Muscle layer of duodenum (tissue), 2 donors: Measurements from ENCODE around the gene ABTB2.

ENCODE experiments used
- H3K27ac ChIP-seq: one replicate; pipeline ENCODE4 v1.7.0; 2013; ENCODE audit warnings: mild to moderate bottlenecking, low read length
- H3K27me3 ChIP-seq: one replicate; pipeline ENCODE4 v1.7.0; 2013; ENCODE audit warnings: low read depth, mild to moderate bottlenecking, control low read depth, low read length
- H3K36me3 ChIP-seq, 2 donors: one replicate each; pipeline ENCODE4 v1.7.0; 2013; ENCODE audit warnings: low read length in 2 of 2, control low read depth in 1 of 2, mild to moderate bottlenecking in 1 of 2; ENCODE audit not compliant: insufficient read depth in 2 of 2, control insufficient read depth in 1 of 2
- H3K4me1 ChIP-seq, 2 donors: one replicate each; pipeline ENCODE4 v1.7.0; 2013; ENCODE audit warnings: low read length in 2 of 2, mild to moderate bottlenecking in 2 of 2, control low read depth in 1 of 2, moderate library complexity in 1 of 2; ENCODE audit not compliant: insufficient read depth in 2 of 2, control insufficient read depth in 1 of 2
- H3K4me3 ChIP-seq, 2 donors: one replicate each; pipeline ENCODE4 v1.7.0; 2013; ENCODE audit warnings: low read length in 2 of 2, low read depth in 1 of 2, mild to moderate bottlenecking in 1 of 2
- H3K9me3 ChIP-seq, 2 donors: one replicate each; pipeline ENCODE4 v1.7.0; 2013; ENCODE audit warnings: low read length in 2 of 2, control low read depth in 1 of 2, mild to moderate bottlenecking in 1 of 2; ENCODE audit not compliant: control insufficient read depth in 1 of 2
- donor health status: healthy.

Gene ABTB2

DNA sequence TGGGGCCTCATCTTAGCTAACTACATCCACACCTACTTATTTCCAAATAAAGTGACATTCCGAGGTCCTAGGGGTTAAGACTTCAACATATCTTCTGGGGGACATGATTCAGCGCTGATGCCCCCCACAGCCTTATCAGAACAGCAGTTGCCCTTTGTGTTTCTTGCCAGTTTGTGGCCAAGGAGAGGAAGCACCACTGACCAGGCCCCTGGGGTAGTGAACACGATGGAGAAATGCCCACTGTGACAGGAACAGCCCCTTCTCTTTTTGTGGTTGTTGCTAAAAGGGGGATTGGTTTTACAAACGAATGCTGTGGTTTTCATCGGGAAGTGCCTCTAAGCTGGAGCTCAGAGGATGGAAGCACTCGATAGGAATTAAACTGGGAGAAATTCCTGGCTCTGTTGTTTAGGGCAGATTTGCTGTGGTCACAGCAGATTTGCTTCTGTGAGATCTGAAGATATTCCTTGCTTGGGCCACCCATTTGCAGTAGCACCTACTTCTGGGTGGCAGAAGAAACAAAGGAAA is 88.8 kb downstream of the ABTB2 start:
- H3K27ac ChIP-seq: no peak overlapping the region
- no peak overlapping the region for H3K4me3 ChIP-seq
- H3K27me3 ChIP-seq: no peaks in the 10 kb centered on the region
- no peaks in the 10 kb centered on the region for H3K36me3 ChIP-seq
- peaks cover 0 to 8% of the 10 kb centered on the region in 2 donors for H3K4me1 ChIP-seq
- no peaks in the 10 kb centered on the region for H3K9me3 ChIP-seq

DNA sequence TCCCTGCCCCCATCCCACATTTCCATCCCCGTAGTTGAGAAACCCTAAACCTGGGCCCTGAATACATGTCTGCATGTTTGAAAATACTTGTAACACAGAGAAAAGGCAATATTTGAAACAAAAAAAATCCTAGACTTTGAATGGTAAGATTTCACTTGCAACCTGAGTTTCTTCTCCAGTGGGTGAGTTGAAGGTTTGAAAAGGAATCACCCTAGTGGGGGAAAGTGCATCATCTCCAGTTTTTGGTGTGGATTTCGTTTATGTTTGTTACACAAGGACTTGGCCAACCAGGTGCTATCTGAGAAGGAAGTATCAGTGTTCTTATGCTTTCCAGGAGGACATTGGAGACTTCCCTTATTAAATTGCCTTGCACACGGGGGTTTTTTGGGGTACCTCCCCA is 90.4 kb downstream of the ABTB2 start:
- H3K9me3 ChIP-seq: no peaks in the 10 kb centered on the region
- no peak overlapping the region for H3K4me3 ChIP-seq
- peaks cover 6 to 23% of the 10 kb centered on the region in 2 donors for H3K4me1 ChIP-seq
- no peak overlapping the region for H3K27ac ChIP-seq
- no peaks in the 10 kb centered on the region for H3K36me3 ChIP-seq
- H3K27me3 ChIP-seq: no peaks in the 10 kb centered on the region

DNA sequence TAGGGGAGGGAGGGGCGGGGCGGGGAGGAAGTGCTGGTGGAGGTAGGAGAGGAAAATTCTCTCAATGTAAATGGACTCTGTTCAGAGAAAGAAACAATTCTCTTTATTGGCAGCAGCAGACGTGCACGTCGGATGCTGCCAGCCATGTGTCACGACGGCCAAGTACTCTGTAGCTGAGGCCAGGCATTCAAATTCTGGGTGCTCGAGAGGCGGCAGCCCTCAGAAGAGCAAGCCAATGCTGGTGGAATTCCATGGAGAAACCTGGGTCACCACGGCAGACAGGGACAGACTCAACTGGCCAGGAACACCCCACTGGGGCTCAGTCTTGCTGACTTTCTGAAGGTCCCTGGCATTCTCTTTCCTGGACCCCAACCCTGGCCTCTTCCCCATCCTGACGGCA is 90.8 kb downstream of the ABTB2 start:
- Histone ChIP-seq H3K4me3 (no peak overlapping the region), H3K9me3 (no peaks in the 10 kb centered on the region), H3K36me3 (no peaks in the 10 kb centered on the region), H3K27me3 (no peaks in the 10 kb centered on the region), H3K4me1 (peaks cover 6 to 23% of the 10 kb centered on the region in 2 donors), H3K27ac (no peak overlapping the region)

DNA sequence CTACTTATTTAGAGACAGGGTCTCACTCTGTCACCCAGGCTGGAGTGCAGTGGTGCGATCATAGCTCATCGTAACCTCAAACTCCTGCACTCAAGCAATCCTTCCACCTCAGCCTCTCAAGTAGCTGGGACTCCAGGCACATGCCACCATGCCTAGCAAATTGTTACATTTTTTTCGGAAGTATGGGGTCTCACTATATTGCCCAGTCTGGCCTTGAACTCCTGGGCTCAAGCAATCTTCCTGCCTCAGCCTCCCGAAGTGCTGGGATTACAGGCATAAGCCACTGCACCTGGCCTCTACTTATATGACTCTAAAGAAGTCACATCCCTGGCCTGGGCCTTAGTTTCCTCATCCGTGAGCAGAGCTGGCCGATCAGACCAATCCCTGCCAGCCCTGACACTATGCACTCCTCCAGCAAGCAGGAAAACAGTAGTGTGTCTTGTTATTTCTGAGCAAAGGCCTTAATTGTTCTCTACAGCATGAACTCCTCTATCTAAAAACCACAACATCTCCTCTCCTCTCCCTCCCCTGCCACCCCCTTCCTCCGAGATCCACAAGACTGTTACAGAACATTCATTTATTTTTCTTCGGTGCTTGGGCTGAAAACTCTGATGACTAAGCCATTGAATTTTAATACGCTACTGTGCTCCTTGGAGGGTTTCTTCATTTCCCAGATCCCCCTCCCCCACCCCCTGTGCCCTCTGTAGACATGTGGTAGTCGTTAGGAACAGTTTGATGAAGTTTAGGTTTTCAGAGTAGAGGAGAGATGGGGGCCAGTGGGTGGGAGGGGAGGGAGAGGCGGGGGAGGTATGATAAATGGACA is 91.5 kb downstream of the ABTB2 start:
- Histone ChIP-seq H3K27ac (no peak overlapping the region), H3K4me1 (peaks cover 6 to 23% of the 10 kb centered on the region in 2 donors), H3K9me3 (no peaks in the 10 kb centered on the region), H3K4me3 (no peak overlapping the region), H3K27me3 (no peaks in the 10 kb centered on the region), H3K36me3 (no peaks in the 10 kb centered on the region)

DNA sequence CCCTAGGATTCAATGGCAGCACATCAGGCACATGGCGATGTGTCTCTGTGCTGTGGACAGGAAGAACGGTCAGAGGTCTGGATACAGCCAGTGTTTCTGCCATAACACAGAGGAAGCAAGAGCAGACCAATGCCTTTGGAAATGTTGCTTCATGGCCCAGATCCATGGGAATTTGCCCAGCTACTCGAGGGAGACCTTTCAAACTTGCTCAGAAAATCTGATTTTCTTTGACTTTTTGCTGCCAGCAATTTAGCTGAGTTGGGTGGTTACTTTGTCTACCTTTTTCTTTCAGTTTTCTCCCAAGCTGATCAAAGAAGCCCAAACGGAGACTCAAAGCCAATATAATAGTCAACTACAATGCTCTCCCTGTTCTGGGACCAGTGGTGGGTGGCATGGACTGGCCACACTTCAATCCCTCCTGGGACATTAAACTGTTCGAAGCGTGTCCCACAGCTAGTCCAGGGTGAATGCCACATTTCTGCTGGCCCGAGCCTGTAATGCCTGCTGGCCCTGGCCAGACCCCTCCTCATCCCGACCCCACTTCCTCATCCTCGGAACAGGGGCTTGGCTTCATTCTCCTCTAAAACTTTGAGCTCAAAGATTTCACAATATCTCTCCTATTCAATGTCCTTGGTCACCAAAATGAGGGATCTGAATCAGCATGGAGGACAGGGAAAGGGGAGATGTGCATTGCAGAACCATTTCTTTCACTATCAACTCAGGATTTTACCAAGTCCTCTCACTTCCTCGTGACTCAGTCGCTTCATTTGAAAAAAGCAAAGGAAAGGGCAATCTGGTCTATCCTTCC is 93.3 kb downstream of the ABTB2 start:
- H3K27ac ChIP-seq: no peak overlapping the region
- H3K4me3 ChIP-seq: no peak overlapping the region
- no peaks in the 10 kb centered on the region for H3K27me3 ChIP-seq
- peaks cover 6 to 23% of the 10 kb centered on the region in 2 donors for H3K4me1 ChIP-seq
- H3K36me3 ChIP-seq: no peaks in the 10 kb centered on the region
- no peaks in the 10 kb centered on the region for H3K9me3 ChIP-seq

DNA sequence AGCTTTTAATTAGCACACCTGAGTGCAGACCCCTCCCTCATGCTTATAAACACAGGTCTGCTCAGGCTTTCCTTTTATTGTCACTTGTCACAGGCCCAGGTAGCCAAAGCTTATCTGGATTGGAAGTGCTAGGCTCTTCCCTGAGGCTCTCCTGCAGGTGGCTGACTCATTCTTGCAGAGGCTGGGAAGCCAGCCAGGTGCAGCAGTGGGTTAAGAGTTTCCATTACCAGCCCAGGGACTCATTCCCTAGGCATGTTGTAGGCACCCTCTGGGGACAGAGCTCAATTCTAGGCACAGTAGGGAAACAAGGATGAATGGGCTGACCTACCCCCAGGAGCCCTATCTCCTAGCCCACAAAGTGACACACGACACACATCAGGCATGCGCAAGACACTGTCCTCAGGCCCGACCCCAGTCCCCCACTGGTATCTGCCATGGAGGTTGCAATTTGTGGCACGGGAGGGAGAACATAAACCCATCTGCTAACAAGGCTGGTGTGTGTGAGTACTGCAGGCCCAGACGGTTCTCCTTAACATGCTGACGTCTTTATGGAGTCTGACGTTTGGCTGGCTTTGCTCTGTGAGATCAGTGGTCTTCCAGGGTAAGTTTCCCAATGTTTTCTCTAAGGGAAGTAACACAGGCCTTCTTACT is 94.2 kb downstream of the ABTB2 start:
- Histone ChIP-seq H3K4me1 (peaks cover 6 to 23% of the 10 kb centered on the region in 2 donors), H3K36me3 (no peaks in the 10 kb centered on the region), H3K4me3 (no peak overlapping the region), H3K9me3 (no peaks in the 10 kb centered on the region), H3K27me3 (no peaks in the 10 kb centered on the region), H3K27ac (no peak overlapping the region)

DNA sequence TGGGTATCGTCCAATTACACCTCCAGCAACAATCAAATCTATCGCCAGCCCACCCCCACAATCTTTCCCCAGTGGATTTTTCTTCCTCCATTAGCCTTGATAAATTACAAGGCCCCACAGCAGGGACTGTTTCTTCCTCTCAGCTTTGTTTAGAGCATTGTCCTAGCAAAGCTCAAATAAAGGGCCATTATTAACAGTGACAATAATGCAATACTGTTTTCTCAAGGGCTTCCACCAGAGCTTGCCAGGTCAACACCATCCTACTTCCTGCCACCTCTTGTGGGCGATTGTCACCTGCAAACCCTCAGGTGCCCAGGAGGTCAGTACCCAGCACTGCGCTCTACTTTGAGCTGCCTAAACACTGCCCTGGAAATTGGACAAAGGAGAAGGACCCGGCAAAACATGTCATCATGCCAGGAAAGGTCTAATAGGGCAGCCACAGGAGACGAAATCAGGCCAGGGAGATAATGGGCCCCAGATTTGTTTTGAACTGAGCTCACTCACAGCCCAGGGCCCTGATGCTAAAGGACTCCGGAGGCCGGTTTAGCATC is 95.2 kb downstream of the ABTB2 start:
- Histone ChIP-seq H3K9me3 (no peaks in the 10 kb centered on the region), H3K27me3 (no peaks in the 10 kb centered on the region), H3K4me3 (no peak overlapping the region), H3K4me1 (peaks cover 6 to 23% of the 10 kb centered on the region in 2 donors), H3K36me3 (no peaks in the 10 kb centered on the region), H3K27ac (no peak overlapping the region)

DNA sequence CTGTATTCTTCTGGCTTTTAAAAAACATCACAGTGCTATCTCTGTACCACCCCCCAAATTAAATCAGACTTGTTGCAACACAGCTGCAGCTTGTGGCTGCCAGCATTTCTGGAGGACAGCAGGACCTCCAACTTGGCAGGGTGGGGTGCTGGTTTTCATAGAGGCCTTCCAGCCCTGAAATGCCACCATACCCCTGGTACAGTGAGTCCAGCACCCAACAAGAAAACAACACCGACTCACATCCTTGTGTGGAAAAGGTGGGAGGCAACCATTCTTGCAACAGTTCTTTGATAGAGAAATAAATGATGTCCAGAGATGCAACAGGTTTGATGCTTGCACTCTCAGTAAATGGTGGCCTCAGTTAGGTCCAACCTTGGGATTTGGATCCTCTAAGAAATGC is 96.0 kb downstream of the ABTB2 start:
- Histone ChIP-seq H3K36me3 (no peaks in the 10 kb centered on the region), H3K27ac (no peak overlapping the region), H3K4me3 (no peak overlapping the region), H3K9me3 (no peaks in the 10 kb centered on the region), H3K27me3 (no peaks in the 10 kb centered on the region), H3K4me1 (peaks cover 6 to 18% of the 10 kb centered on the region in 2 donors)

DNA sequence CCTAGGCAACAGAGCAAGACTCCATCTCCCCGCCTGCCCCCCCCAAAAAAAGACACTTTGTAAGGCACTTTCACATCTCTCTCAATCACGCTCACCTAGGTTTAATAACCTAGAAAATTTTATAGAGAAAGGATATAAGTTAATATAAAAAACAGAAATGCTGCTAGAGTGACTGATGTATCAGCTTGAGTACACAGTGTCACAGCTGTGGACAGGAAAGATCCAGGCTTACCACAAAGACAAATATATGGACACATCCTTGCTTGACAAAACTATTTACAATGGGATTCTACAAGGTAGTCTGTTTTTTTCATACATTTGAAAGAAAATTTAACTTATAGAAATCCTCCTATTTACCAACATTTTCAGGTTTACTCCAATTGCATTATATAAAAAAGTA is 96.7 kb downstream of the ABTB2 start:
- Histone ChIP-seq H3K36me3 (no peaks in the 10 kb centered on the region), H3K27me3 (no peaks in the 10 kb centered on the region), H3K27ac (no peak overlapping the region), H3K4me3 (no peak overlapping the region), H3K4me1 (peaks cover 6 to 18% of the 10 kb centered on the region in 2 donors), H3K9me3 (no peaks in the 10 kb centered on the region)

DNA sequence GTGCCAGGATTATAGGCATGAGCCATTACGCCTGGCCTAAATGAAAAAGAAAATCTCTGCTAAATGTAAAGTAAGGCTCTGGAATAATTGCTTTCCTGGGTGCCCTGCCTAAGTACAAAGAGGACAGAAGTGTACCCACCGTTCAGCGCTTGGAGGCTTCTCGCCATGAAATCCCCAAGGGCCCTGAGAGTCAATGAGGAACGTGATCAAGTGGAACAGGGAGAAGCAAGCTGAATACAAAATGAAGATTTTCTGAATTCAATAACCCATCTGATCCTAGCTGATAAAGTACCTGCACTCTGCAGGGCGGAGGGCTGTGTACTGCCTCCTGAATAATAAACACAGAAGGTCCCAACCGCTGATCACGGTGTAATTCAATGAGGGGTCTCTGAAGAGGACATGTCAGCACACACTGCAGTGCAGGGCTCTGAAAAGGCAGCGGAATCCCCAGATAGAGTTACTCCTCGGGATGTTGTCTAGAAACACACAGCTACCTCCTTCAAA is 97.7 kb downstream of the ABTB2 start:
- Histone ChIP-seq H3K36me3 (no peaks in the 10 kb centered on the region), H3K27ac (no peak overlapping the region), H3K9me3 (no peaks in the 10 kb centered on the region), H3K4me3 (no peak overlapping the region), H3K4me1 (peaks cover 6 to 18% of the 10 kb centered on the region in 2 donors), H3K27me3 (no peaks in the 10 kb centered on the region)

DNA sequence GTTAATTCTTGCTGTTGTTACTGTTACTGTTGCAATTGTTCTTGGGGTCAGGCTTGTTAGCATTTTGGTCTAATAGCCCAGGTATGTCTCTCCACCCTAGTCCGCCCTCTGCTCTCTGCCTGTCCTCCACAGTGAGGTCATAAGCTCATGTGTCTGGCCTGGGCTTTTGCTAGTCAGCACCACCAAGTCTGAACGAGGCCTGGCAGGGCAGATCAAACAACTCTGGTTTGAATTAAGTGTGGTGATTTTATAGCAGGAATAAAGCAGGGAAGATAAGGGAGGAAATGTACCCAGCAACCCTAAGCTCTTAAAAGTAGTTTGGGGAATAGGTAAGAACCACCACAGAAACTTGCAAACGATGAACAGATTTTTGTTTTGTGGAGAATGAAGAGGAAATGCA is 98.7 kb downstream of the ABTB2 start:
- no peak overlapping the region for H3K27ac ChIP-seq
- H3K4me1 ChIP-seq: peaks cover 6 to 15% of the 10 kb centered on the region in 2 donors
- no peak overlapping the region for H3K4me3 ChIP-seq
- no peaks in the 10 kb centered on the region for H3K27me3 ChIP-seq
- H3K9me3 ChIP-seq: no peaks in the 10 kb centered on the region
- no peaks in the 10 kb centered on the region for H3K36me3 ChIP-seq
